Mucosa of stomach (tissue), 1 donor: ENCODE measurements around the gene GOLT1A.

Source experiments
- H3K27me3 ChIP-seq: one replicate; pipeline ENCODE4 v1.7.0; 2013; ENCODE audit warnings: mild to moderate bottlenecking, low read length; ENCODE audit not compliant: control insufficient read depth, insufficient read depth
- H3K36me3 ChIP-seq: one replicate; pipeline ENCODE4 v1.7.0; 2013; ENCODE audit warnings: low read length; ENCODE audit not compliant: control insufficient read depth, insufficient read depth
- H3K4me1 ChIP-seq: one replicate; pipeline ENCODE4 v1.7.0; 2013; ENCODE audit warnings: mild to moderate bottlenecking, low read length; ENCODE audit not compliant: control insufficient read depth, insufficient read depth
- H3K4me3 ChIP-seq: one replicate; pipeline ENCODE4 v1.7.0; 2013; ENCODE audit warnings: low read length
- H3K9ac ChIP-seq: one replicate; pipeline ENCODE4 v1.7.0; 2013; ENCODE audit warnings: mild to moderate bottlenecking, low read length, moderate library complexity
- H3K9me3 ChIP-seq: one replicate; pipeline ENCODE4 v1.7.0; 2013; ENCODE audit warnings: mild to moderate bottlenecking, low read length, moderate library complexity; ENCODE audit not compliant: control insufficient read depth
- donor health status: Pancreatic carcinoma.

The GOLT1A gene

GRCh38 chr1:204256531-204256930 is 42.7 kb upstream of the GOLT1A start:
- Histone ChIP-seq H3K4me1 (peaks cover 4% of the 10 kb centered on the region), H3K9ac (no peak overlapping the region), H3K4me3 (no peak overlapping the region)

GRCh38 chr1:204255966-204256365 is 42.2 kb upstream of the GOLT1A start:
- Histone ChIP-seq H3K9me3 (no peaks in the 10 kb centered on the region), H3K27me3 (no peaks in the 10 kb centered on the region), H3K4me3 (no peak overlapping the region), H3K36me3 (peaks cover 34% of the 10 kb centered on the region), H3K4me1 (peaks cover 2% of the 10 kb centered on the region), H3K9ac (no peak overlapping the region)

More at GRCh38 chr1:204256531-204256930, 42.7 kb upstream of the GOLT1A start:
- H3K36me3 ChIP-seq, result peaks cover 40% of the 10 kb centered on the region
- no peaks in the 10 kb centered on the region for H3K27me3 ChIP-seq
- H3K9me3 ChIP-seq, result no peaks in the 10 kb centered on the region

GRCh38 chr1:204255225-204255624 is 41.4 kb upstream of the GOLT1A start:
- H3K9ac ChIP-seq, result no peak overlapping the region
- peaks cover 29% of the 10 kb centered on the region for H3K36me3 ChIP-seq

GRCh38 chr1:204254031-204254661 is 40.4 kb upstream of the GOLT1A start:
- Histone ChIP-seq H3K27me3 (no peaks in the 10 kb centered on the region), H3K4me3 (no peak overlapping the region), H3K36me3 (peaks cover 28% of the 10 kb centered on the region), H3K4me1 (no peaks in the 10 kb centered on the region), H3K9ac (no peak overlapping the region), H3K9me3 (no peaks in the 10 kb centered on the region)

More at GRCh38 chr1:204255225-204255624, 41.4 kb upstream of the GOLT1A start:
- Histone ChIP-seq H3K4me3 (no peak overlapping the region), H3K9me3 (no peaks in the 10 kb centered on the region), H3K4me1 (no peaks in the 10 kb centered on the region), H3K27me3 (no peaks in the 10 kb centered on the region)

- Histone ChIP-seq H3K9me3 (no peaks in the 10 kb centered on the region), H3K4me1 (no peaks in the 10 kb centered on the region)
These were observed 38.3 kb upstream of the GOLT1A start for GRCh38 chr1:204251926-204252689.

GRCh38 chr1:204251286-204251685 is 37.5 kb upstream of the GOLT1A start:
- Histone ChIP-seq H3K36me3 (peaks cover 16% of the 10 kb centered on the region), H3K9me3 (no peaks in the 10 kb centered on the region), H3K9ac (no peak overlapping the region), H3K4me3 (no peak overlapping the region), H3K4me1 (no peaks in the 10 kb centered on the region), H3K27me3 (no peaks in the 10 kb centered on the region)

More at GRCh38 chr1:204251926-204252689, 38.3 kb upstream of the GOLT1A start:
- H3K9ac ChIP-seq, result no peak overlapping the region
- H3K36me3 ChIP-seq, result peaks cover 23% of the 10 kb centered on the region
- H3K27me3 ChIP-seq, result no peaks in the 10 kb centered on the region
- H3K4me3 ChIP-seq, result no peak overlapping the region

GRCh38 chr1:204250428-204251030 is 36.7 kb upstream of the GOLT1A start:
- no peaks in the 10 kb centered on the region for H3K4me1 ChIP-seq
- no peaks in the 10 kb centered on the region for H3K9me3 ChIP-seq
- peaks cover 20% of the 10 kb centered on the region for H3K36me3 ChIP-seq
- H3K9ac ChIP-seq, result no peak overlapping the region
- no peaks in the 10 kb centered on the region for H3K27me3 ChIP-seq
- H3K4me3 ChIP-seq, result no peak overlapping the region

GRCh38 chr1:204249736-204250427 is 36.1 kb upstream of the GOLT1A start:
- Histone ChIP-seq H3K9me3 (no peaks in the 10 kb centered on the region), H3K4me3 (no peak overlapping the region), H3K9ac (no peak overlapping the region), H3K27me3 (no peaks in the 10 kb centered on the region), H3K36me3 (peaks cover 26% of the 10 kb centered on the region), H3K4me1 (no peaks in the 10 kb centered on the region)

- H3K9me3 ChIP-seq, result no peaks in the 10 kb centered on the region
- no peak overlapping the region for H3K9ac ChIP-seq
- H3K27me3 ChIP-seq, result no peaks in the 10 kb centered on the region
- H3K4me3 ChIP-seq, result no peak overlapping the region
- H3K36me3 ChIP-seq, result peaks cover 31% of the 10 kb centered on the region
- H3K4me1 ChIP-seq, result no peaks in the 10 kb centered on the region
These were observed 35.2 kb upstream of the GOLT1A start for GRCh38 chr1:204248954-204249353.

GRCh38 chr1:204246876-204247275 is 33.1 kb upstream of the GOLT1A start:
- Histone ChIP-seq H3K36me3 (peaks cover 29% of the 10 kb centered on the region), H3K9me3 (no peaks in the 10 kb centered on the region)

GRCh38 chr1:204242920-204243319 is 29.1 kb upstream of the GOLT1A start:
- Histone ChIP-seq H3K27me3 (no peaks in the 10 kb centered on the region), H3K36me3 (peaks cover 36% of the 10 kb centered on the region), H3K4me1 (peaks cover 10% of the 10 kb centered on the region), H3K9me3 (no peaks in the 10 kb centered on the region), H3K4me3 (no peak overlapping the region), H3K9ac (no peak overlapping the region)

More at GRCh38 chr1:204246876-204247275, 33.1 kb upstream of the GOLT1A start:
- Histone ChIP-seq H3K9ac (no peak overlapping the region), H3K4me1 (peaks cover under 1% of the 10 kb centered on the region), H3K4me3 (no peak overlapping the region), H3K27me3 (no peaks in the 10 kb centered on the region)
